Astrocyte of the cerebellum (primary cell): ENCODE measurements around the gene CLDN18.

Experiments
- DNase-seq: peaks from one replicate; pipeline ENCODE4 v3.0.0-alpha.2; 2011; ENCODE audit warnings: low read depth
- H3K4me3 ChIP-seq: 2 replicates; pipeline ENCODE4 v1.5.1; 2011; ENCODE audit warnings: mild to moderate bottlenecking, low read depth, low read length, moderate library complexity
- CTCF ChIP-seq: IDR thresholded peaks from 2 replicates; pipeline ENCODE4 v1.5.1; 2012; ENCODE audit warnings: low read length, low read depth, moderate library complexity, mild to moderate bottlenecking; ENCODE audit errors: missing control alignments
- in situ Hi-C: cut with HindIII; loops from 2 replicates; pipeline ENCODE4 v1.10.0; 2017; ENCODE audit warnings: low sequenced_read_pairs

CLDN18 gene

GRCh38 chr3:138043266-138044029 lies 33.5 kb downstream of the CLDN18 start:
- H3K4me3 ChIP-seq, result no peak overlapping the region
- in situ Hi-C loops, result no loop called here
- TF ChIP-seq CTCF, result no peak
- DNase-seq, result peak; percentile 66

GRCh38 chr3:138046085-138046484 lies 36.1 kb downstream of the CLDN18 start:
- in situ Hi-C loops, result no loop called here

GRCh38 chr3:138046955-138047354 lies 37.0 kb downstream of the CLDN18 start:
- no peak overlapping the region for H3K4me3 ChIP-seq
- DNase-seq, result no peak
- in situ Hi-C loops, result no loop called here
- TF ChIP-seq CTCF, result no peak

More at GRCh38 chr3:138046085-138046484, 36.1 kb downstream of the CLDN18 start:
- no peak for DNase-seq
- no peak overlapping the region for H3K4me3 ChIP-seq
- no peak for TF ChIP-seq CTCF

- H3K4me3 ChIP-seq, result no peak overlapping the region
- TF ChIP-seq CTCF, result no peak
- in situ Hi-C loops, result no loop called here
- DNase-seq, result no peak
Observed at GRCh38 chr3:138047596-138048158, 37.7 kb downstream of the CLDN18 start.

- in situ Hi-C loops, result no loop called here
- TF ChIP-seq CTCF, result peak; percentile 13
- H3K4me3 ChIP-seq, result no peak overlapping the region
- peak; percentile 19 for DNase-seq
Observed at GRCh38 chr3:138049157-138049919, 39.4 kb downstream of the CLDN18 start.

GRCh38 chr3:138051947-138052802 lies 42.2 kb downstream of the CLDN18 start:
- TF ChIP-seq CTCF, result peak; percentile 84
- peak; percentile 33 for DNase-seq
- H3K4me3 ChIP-seq, result no peak overlapping the region
- in situ Hi-C loops, result no loop called here
